Measurements from ENCODE around the gene PPP2R5D. TPM values are rescaled to one million over a fixed set of nuclear protein-coding genes. Genes with fewer than 3 reads are reported as not detected.
"Not testable (repeated sequence)": the region's sequence is repeated elsewhere in the genome, so short reads cannot be mapped to it uniquely, and the experiment has no call there.

The PPP2R5D gene
- total RNA-seq, 2 donors from 2014 or later, result 25.2 to 30.2 TPM

DNA sequence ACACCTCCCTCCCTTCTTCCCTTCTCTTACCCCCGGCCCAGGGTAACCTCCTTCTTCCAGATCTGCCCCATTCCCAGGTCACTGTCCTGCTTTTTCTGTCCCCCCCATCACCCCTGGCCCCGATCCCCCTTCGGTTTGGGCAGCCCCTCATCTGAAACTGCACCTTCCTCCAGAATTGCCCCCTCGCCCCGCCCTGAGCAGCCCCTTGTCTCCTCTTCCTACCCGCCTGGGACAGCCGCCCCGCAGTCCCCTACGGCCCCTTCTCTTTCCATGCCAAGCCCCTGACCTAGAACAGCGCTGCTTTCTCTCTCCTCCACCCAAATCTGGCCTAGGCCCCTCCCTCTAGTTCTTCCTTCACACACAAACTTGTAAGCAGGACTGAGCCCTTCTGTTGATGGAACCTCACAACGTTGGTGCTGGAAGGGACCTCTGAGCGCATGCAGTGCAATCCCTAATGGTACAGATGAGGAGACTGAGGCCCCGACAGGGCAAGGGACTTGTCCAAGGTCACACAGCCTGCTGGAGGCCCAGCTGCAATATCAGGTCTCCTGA is 630 bp downstream of the PPP2R5D start:
- no peak for DNase-seq
- peak; percentile 8 to 16 for ATAC-seq
- intact Hi-C loops (cut with DNase I), result loop anchor here in 1 of 2 donors (5.0 kb wide), 1 partner anchor 53 kb away; no protein-coding TSS in a partner anchor

GRCh38 chr6:42987533-42988451 is 3.4 kb downstream of the PPP2R5D start:
- ATAC-seq, result no peak
- intact Hi-C loops (cut with DNase I), result no loop called here
- DNase-seq, result no peak

DNA sequence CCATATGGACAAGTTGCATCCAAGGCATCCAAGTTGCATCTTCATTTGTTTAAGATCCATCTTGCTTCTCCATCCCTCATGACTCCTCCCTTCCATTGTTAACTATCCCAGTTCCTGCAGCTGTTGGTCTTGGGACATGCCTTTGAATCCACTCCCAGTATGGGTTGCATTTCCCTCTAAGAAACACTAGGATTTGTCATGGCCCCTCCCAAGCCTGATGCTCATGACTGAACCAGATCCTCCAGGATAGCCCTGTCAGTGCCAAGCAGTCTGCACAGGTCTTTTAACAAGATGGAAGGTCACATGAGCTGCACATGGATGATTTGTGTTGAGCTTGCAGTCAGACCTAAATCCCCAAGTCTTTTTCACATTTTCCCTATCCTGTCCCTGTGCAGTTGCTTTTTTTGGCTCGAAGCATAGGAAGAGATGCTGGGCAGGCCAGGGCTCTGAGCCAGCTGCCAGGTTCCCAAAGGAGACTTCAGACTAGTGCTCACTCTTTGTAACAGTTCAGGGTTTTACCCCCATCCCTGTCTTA is 4.2 kb downstream of the PPP2R5D start:
- DNase-seq, result no peak
- intact Hi-C loops (cut with DNase I), result no loop called here
- ATAC-seq, result no peak

DNA sequence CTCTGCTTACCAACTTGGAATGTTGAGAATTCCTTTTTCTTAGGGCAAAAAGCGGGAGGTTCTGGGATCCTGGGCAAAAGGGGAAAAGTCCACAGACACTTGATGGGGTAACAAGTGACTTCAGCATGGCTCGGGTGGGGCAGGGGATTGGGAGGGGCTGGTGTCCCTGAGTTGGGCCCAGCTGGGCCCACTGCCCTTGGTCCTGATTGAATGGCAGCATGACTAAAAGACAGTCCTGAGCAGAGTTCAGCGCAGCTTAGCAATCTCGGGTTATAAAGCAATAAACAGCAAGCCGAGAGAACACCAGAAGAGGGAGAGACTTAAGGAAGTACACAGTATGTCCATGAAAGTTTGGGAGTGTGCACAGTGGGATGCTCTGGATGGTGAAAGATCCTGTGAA is 5.6 kb downstream of the PPP2R5D start:
- intact Hi-C loops (cut with DNase I), result no loop called here
- no peak for DNase-seq
- no peak for ATAC-seq

DNA sequence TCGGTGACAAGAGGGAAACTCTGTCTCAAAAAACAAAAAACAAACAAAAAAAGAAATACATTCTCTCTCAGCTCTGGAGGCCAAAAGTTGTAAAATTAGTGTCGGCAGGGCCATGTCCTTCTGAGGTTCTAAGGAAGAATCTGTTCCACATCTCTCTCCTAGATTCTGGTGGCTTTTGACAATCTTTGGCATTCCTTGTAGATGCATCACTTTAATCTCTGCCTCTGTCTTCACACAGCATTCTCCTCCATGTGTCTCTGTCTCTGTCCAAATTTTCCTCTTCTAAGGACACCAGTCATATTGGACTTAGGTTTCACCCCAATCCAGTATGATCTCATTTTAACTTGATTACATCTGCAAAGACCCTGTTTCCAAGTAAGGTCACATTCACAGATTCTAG is 9.1 kb downstream of the PPP2R5D start:
- intact Hi-C loops (cut with DNase I), result no loop called here
- ATAC-seq (no peak), DNase-seq (no peak)

- intact Hi-C loops (cut with DNase I), result no loop called here
- no peak for DNase-seq
- ATAC-seq, result no peak
These were observed 12.1 kb downstream of the PPP2R5D start for GRCh38 chr6:42996513-42996912.

DNA sequence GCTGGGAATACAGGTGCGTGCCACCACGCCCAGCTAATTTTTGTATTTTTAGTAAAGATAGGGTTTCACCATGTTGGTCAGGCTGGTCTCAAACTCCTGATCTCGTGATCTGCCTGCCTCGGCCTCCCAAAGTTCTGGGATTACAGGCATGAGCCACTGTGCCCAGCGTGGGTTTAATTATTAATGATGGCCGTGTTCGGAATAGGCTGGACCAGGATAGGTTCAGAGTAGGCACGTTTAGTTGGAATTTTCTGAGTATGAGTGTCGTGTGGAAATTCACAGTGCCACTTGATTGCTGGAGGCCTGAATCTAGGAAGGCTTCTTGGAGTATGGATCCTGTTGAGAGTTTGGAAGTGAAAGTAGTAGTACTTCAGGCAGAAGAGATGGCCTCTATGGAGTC is 13.8 kb downstream of the PPP2R5D start:
- DNase-seq; ATAC-seq; intact Hi-C loops (cut with DNase I): not testable (repeated sequence)

GRCh38 chr6:43001843-43002242 is 17.5 kb downstream of the PPP2R5D start:
- ATAC-seq, result no peak
- intact Hi-C loops (cut with DNase I), result no loop called here
- DNase-seq, result no peak

DNA sequence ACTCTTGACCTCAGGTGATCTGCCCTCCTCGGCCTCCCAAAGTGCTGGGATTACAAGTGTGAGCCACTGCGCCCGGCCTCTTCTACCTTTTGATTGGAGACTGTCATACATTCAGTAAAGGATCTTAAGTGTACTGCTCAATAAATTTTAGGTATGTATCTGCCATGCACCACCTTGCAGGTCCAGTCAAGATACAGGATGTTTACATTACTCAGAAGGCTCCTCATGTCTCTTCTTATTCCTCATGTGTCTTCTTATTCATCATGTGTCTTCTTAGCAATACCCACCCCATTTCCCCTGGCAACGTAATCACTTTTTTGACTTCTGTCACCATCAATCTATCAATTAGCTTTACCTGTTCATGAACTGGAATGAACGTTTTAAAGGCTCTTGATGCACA is 21.5 kb downstream of the PPP2R5D start:
- intact Hi-C loops (cut with DNase I), result loop anchor here in 1 of 2 donors (5.0 kb wide), 1 partner anchor 136 kb away; no protein-coding TSS in a partner anchor
- ATAC-seq, result no peak
- DNase-seq, result no peak

DNA sequence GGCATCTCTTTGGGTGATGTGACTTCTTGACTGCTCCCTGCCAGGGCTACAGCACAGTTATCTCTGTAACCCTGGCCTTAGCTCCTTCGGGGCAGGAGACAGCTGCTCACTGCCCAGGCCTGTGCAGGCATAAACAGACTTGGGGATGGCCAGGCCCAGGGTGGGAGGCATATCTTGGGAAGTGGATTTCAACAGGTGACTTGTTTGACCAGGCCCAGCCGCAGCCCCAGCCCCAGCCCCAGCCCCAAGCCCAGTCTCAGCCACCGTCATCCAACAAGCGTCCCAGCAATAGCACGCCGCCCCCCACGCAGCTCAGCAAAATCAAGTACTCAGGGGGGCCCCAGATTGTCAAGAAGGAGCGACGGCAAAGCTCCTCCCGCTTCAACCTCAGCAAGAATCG is 21.9 kb downstream of the PPP2R5D start:
- no peak for ATAC-seq
- intact Hi-C loops (cut with DNase I), result loop anchor here in 1 of 2 donors (5.0 kb wide), 1 partner anchor 136 kb away; no protein-coding TSS in a partner anchor
- no peak for DNase-seq

GRCh38 chr6:43007126-43007525 is 22.8 kb downstream of the PPP2R5D start:
- intact Hi-C loops (cut with DNase I), result loop anchor here in 1 of 2 donors (5.0 kb wide), 1 partner anchor 135 kb away; no protein-coding TSS in a partner anchor
- ATAC-seq (no peak), DNase-seq (no peak)

- ATAC-seq (no peak), DNase-seq (peak; percentile 54)
- intact Hi-C loops (cut with DNase I), result loop anchor here (1.0 to 5.0 kb wide), 2 partner anchors 133 to 134 kb away; no protein-coding TSS in a partner anchor
These were observed 24.8 kb downstream of the PPP2R5D start for GRCh38 chr6:43009124-43009523.

DNA sequence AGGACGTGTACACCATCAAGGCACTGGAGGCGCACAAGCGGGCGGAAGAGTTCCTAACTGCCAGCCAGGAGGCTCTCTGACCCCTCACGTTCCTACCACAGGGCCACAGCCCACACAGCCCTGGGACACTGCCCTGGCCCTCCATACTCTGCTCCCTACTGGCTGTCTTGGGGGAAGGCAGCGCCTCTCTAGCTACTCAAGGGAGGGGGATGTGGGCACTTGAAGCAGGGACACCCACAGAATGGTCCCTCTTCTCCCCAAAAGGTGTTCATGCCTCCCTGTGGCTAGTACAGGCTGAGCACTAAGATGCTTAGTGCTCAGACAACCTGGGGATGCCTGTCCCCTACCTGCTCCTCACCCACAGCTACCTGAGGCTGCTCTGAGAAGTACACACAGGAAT is 26.8 kb downstream of the PPP2R5D start:
- ATAC-seq (no peak), DNase-seq (no peak)
- intact Hi-C loops (cut with DNase I), result no loop called here

GRCh38 chr6:43012364-43012763 is 28.0 kb downstream of the PPP2R5D start:
- DNase-seq, result no peak
- no peak for ATAC-seq
- intact Hi-C loops (cut with DNase I), result no loop called here

GRCh38 chr6:43013097-43013842 is 28.9 kb downstream of the PPP2R5D start:
- intact Hi-C loops (cut with DNase I), result no loop called here
- ATAC-seq (peak; percentile 5 to 20), DNase-seq (no peak)

DNA sequence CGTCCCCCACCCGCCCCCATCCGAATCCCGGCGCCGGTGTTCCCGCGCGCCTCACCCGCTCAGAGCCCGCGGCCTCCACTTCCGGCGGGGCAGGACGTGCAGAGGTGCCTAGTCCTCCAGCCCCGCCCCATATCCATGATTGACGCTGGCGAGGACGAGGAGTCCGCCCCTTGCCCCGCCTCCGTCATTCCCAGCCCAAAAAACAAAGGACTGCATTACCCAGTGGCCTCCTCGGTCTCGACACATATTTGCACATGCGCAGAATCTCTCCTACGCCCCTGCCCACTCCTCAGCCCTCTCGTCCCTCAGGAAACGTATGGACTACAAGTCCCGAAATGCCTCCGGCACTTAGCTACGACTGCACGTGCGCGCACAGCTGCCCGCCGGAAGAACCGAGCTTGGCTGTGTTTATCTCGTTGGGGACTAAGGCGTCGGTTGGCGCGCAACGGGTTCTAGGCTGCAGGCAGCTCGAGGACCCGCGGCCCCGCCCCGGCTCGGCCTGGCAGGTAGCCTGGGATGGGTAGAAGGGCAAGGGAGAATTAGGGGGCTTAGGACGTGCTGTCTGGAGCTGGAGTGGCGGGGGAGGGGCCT is 29.6 kb downstream of the PPP2R5D start, which contains the start of the genes KLHDC3 and MEA1:
TSS of gene KLHDC3 (plus strand) at position 407 of the 591 bp plus-strand sequence. CDS start 2,944 bp downstream, outside the sequence.
TSS of gene MEA1 (minus strand) at position 104 of the 591 bp plus-strand sequence. CDS start 133 bp downstream, outside the sequence.
- intact Hi-C loops (cut with DNase I), result no loop called here
- peak; percentile 99 for DNase-seq
- peak; percentile 97 to 98 for ATAC-seq

- intact Hi-C loops (cut with DNase I), result no loop called here
- DNase-seq (no peak), ATAC-seq (peak in 1 of 2 donors; percentile 8)
These were observed 30.1 kb downstream of the PPP2R5D start for GRCh38 chr6:43014434-43014909.

GRCh38 chr6:43016176-43016942 is 32.0 kb downstream of the PPP2R5D start:
- no peak for ATAC-seq
- DNase-seq, result no peak
- intact Hi-C loops (cut with DNase I), result loop anchor here in 1 of 2 donors (5.0 kb wide), 1 partner anchor 36 kb away; the partner anchor contains the start of gene CUL7

Measured in left cardiac atrium (tissue), 4 donors.